A549 (cell line): ENCODE results near the gene UBTD2. TPM values are rescaled to one million over a fixed set of nuclear protein-coding genes. Genes with fewer than 3 reads are reported as not detected.

Source experiments
- ATAC-seq, 2 experiments: fragments of 200-7000 bp in 1 of 2; fragments of >200 bp in 1 of 2; cut with Nextera tagmentation in 1 of 2; cut with Tn5 transposase in 1 of 2; 3 replicates each; pipeline versions ENCODE4 v1.8.0 to v1.9.1; 2018 to 2020; ENCODE audit warnings: mild to moderate bottlenecking in 1 of 2, moderate library complexity in 1 of 2
- CTCF ChIA-PET: fragments of 300-600 bp; sonication (Branson Sonifier 250); formaldehyde crosslinking; extraction: SDS; loops from one replicate; lab custom pipeline; 2021; ENCODE audit warnings: antibody characterized with exemption, inconsistent platforms; lab: Yijun Ruan, JAX
- POLR2A ChIA-PET: fragments of 350-600 bp; formaldehyde crosslinking; extraction: SDS; loops from one replicate; lab custom pipeline; 2021; ENCODE audit warnings: antibody characterized with exemption, inconsistent platforms; lab: Yijun Ruan, JAX
- DNase-seq, 2 experiments: peaks; one replicate each; pipeline versions ENCODE4 v3.0.0 to v3.0.0-alpha.2; 2011 to 2016; ENCODE audit warnings: low read depth in 1 of 2, low spot score in 1 of 2
- FAIRE-seq: peaks from 2 replicates; lab custom pipeline; 2011; peaks lifted over from hg19 to GRCh38; lab: Jason Lieb, UNC
- H3K27ac ChIP-seq, 2 experiments: fragments of >200 bp; sonication (Bioruptor Twin); formaldehyde crosslinking; 3 replicates each; pipeline ENCODE4 v1.5.1; 2016 to 2017
- H3K4me1 ChIP-seq: fragments of >200 bp; sonication (Bioruptor Twin); formaldehyde crosslinking; 3 replicates; pipeline ENCODE4 v1.6.1; 2016
- H3K4me2 ChIP-seq: fragments of >200 bp; sonication (Bioruptor Twin); formaldehyde crosslinking; 3 replicates; pipeline ENCODE4 v1.6.1; 2016
- H3K4me3 ChIP-seq: fragments of >200 bp; sonication (Bioruptor Twin); formaldehyde crosslinking; 3 replicates; pipeline ENCODE4 v1.5.1; 2016
- H3K9me3 ChIP-seq: fragments of >200 bp; sonication (Bioruptor Twin); formaldehyde crosslinking; 3 replicates; pipeline ENCODE4 v1.6.1; 2016
- CBX2 ChIP-seq: fragments of 200-600 bp; sonication (generic); IDR thresholded peaks from 2 replicates; pipeline ENCODE4 v1.6.1; 2016; ENCODE audit warnings: low read depth, mild to moderate bottlenecking, borderline replicate concordance
- CTCF ChIP-seq: fragments of >200 bp; sonication (Bioruptor Twin); formaldehyde crosslinking; IDR thresholded peaks from 3 replicates; pipeline ENCODE4 v1.5.1; 2016
- FOSB ChIP-seq: fragments of 250-450 bp; sonication (Bioruptor Pico); IDR thresholded peaks from 2 replicates; pipeline ENCODE4 v1.5.0; 2020; ENCODE audit warnings: mild to moderate bottlenecking, moderate library complexity
- FOSL2 ChIP-seq, 2 experiments: fragments of 450-650 bp in 1 of 2; fragments of >200 bp in 1 of 2; sonication (Bioruptor Twin) in 1 of 2; formaldehyde crosslinking; IDR thresholded peaks; 2 replicates each; pipeline versions ENCODE4 v1.5.0 to v1.6.1; 2016 to 2020; ENCODE audit warnings: mild to moderate bottlenecking in 1 of 2, moderate library complexity in 1 of 2
- GATA3 ChIP-seq: IDR thresholded peaks from 2 replicates; pipeline ENCODE4 v1.6.1; 2012; ENCODE audit warnings: borderline replicate concordance
- HMGXB4 ChIP-seq: fragments of 250-450 bp; sonication (Bioruptor Pico); IDR thresholded peaks from 2 replicates; pipeline ENCODE4 v1.5.0; 2021; ENCODE audit warnings: mild to moderate bottlenecking, moderate library complexity, borderline replicate concordance
- HOXA7 ChIP-seq: fragments of 250-450 bp; sonication (Bioruptor Pico); IDR thresholded peaks from 2 replicates; pipeline ENCODE4 v1.5.0; 2020; ENCODE audit warnings: mild to moderate bottlenecking, moderate library complexity
- HOXB5 ChIP-seq: fragments of 250-450 bp; sonication (Bioruptor Pico); IDR thresholded peaks from 2 replicates; pipeline ENCODE4 v1.5.0; 2020; ENCODE audit warnings: mild to moderate bottlenecking, moderate library complexity
- JUN ChIP-seq, 2 experiments: fragments of >200 bp; sonication (Bioruptor Twin); formaldehyde crosslinking; IDR thresholded peaks; 2 replicates in 1 of 2; 3 replicates in 1 of 2; pipeline ENCODE4 v1.6.1; 2016 to 2017
- JUNB ChIP-seq: fragments of >200 bp; sonication (Bioruptor Twin); formaldehyde crosslinking; IDR thresholded peaks from 2 replicates; pipeline ENCODE4 v1.6.1; 2016
- KDM5A ChIP-seq: fragments of 200-600 bp; sonication (generic); IDR thresholded peaks from 2 replicates; pipeline ENCODE4 v1.6.1; 2016; ENCODE audit warnings: antibody characterized with exemption, mild to moderate bottlenecking
- MYC ChIP-seq: IDR thresholded peaks from 2 replicates; pipeline ENCODE4 v1.6.1; 2012; ENCODE audit warnings: mild to moderate bottlenecking, inconsistent platforms, low read length, improper control_type of control experiment, borderline replicate concordance
- NPAS2 ChIP-seq: fragments of 250-450 bp; sonication (Bioruptor Pico); IDR thresholded peaks from 2 replicates; pipeline ENCODE4 v1.8.0; 2022; ENCODE audit warnings: mild to moderate bottlenecking, moderate library complexity, borderline replicate concordance
- PHF8 ChIP-seq: fragments of 200-600 bp; sonication (generic); IDR thresholded peaks from 2 replicates; pipeline ENCODE4 v1.6.1; 2016; ENCODE audit warnings: low read depth, mild to moderate bottlenecking, antibody characterized with exemption, moderate library complexity, borderline replicate concordance
- POLR2A ChIP-seq: IDR thresholded peaks from 2 replicates; pipeline ENCODE4 v1.6.1; 2012; ENCODE audit warnings: mild to moderate bottlenecking, low read length
- POLR2AphosphoS2 ChIP-seq: conservative IDR thresholded peaks from 2 replicates; pipeline ENCODE4 v1.6.1; 2012; ENCODE audit warnings: low read length, improper control_type of control experiment, inconsistent platforms
- REST ChIP-seq: fragments of 200-600 bp; sonication (generic); IDR thresholded peaks from 2 replicates; pipeline ENCODE4 v1.6.1; 2016; ENCODE audit warnings: antibody characterized with exemption, mild to moderate bottlenecking, moderate library complexity
- TFCP2L1 ChIP-seq: fragments of 250-450 bp; sonication (Bioruptor Pico); IDR thresholded peaks from 2 replicates; pipeline ENCODE4 v1.5.0; 2021; ENCODE audit warnings: mild to moderate bottlenecking
- TP53 ChIP-seq: fragments of 250-450 bp; sonication (Bioruptor Pico); IDR thresholded peaks from 2 replicates; pipeline ENCODE4 v1.5.0; 2021; ENCODE audit warnings: mild to moderate bottlenecking, moderate library complexity
- ZFP36 ChIP-seq: fragments of 450-650 bp; IDR thresholded peaks from 2 replicates; pipeline ENCODE4 v1.6.1; 2014; ENCODE audit warnings: borderline replicate concordance; ENCODE audit not compliant: partially characterized antibody
- ZNF302 ChIP-seq: fragments of 250-450 bp; sonication (Bioruptor Pico); IDR thresholded peaks from 2 replicates; pipeline ENCODE4 v1.9.0; 2021; ENCODE audit warnings: inconsistent platforms, mild to moderate bottlenecking, moderate library complexity
- WGBS: methylation state at CpG from one replicate; pipeline ENCODE4 v1.1.6; 2017; ENCODE audit errors: missing lambda C conversion rate; 5-methylcytosine and 5-hydroxymethylcytosine counted together
- polyA plus RNA-seq, 4 experiments: library from polyadenylated mRNA; depleted of rRNA in 3 of 4; stranded (reverse); fragments of >200 nt; fragmentation: RNase III in 1 of 4; extraction: RNeasy Plus Mini Kit Qiagen cat#74134 plus additional on column Dnase treatment in 1 of 4; gene quantifications; 2 replicates in 3 of 4; 3 replicates in 1 of 4; pipeline ENCODE4 v1.2.3, GENCODE V29; 2011 to 2017

UBTD2 gene
- polyA plus RNA-seq, 2 of the 4 experiments (the other 2 are of a cell fraction): 16.4 to 20.9 TPM

GRCh38 chr5:172313915-172314314 is 30.4 kb upstream of the UBTD2 start:
- no peak overlapping the region for H3K4me3 ChIP-seq
- 97% methylated on average over 4 of the region's 4 CpGs for WGBS
- no peak for FAIRE-seq
- no peak for ATAC-seq
- POLR2A ChIA-PET: no interaction called here
- no peak for TF ChIP-seq GATA3
- TF ChIP-seq ZNF302 (CRISPR knock-in tag): no peak
- no peak for TF ChIP-seq KDM5A
- TF ChIP-seq JUNB: no peak
- TF ChIP-seq FOSL2 (IDR thresholded peaks at IDR 0.05): no peak
- no peak for TF ChIP-seq FOSL2 (CRISPR knock-in tag; IDR thresholded peaks at IDR 0.05)
- TF ChIP-seq POLR2A: no peak
- no peak for TF ChIP-seq CBX2
- no peak for TF ChIP-seq TP53 (CRISPR knock-in tag)
- TF ChIP-seq HMGXB4 (CRISPR knock-in tag): no peak
- no peak for TF ChIP-seq FOSB (CRISPR knock-in tag)
- no peak for TF ChIP-seq HOXA7 (CRISPR knock-in tag)
- H3K9me3 ChIP-seq: no peaks in the 10 kb centered on the region
- H3K4me1 ChIP-seq: peaks cover 13% of the 10 kb centered on the region; the same call in 2 of the 3 replicates
- DNase-seq: no peak
- CTCF ChIA-PET: interaction anchor here (0.6 to 1.4 kb wide), 4 partner anchors 20 to 138 kb away, joined by 3 to 4 read pairs (median 3); no protein-coding TSS in a partner anchor
- H3K27ac ChIP-seq: no peak overlapping the region
- H3K4me2 ChIP-seq: no peak overlapping the region

GRCh38 chr5:172312286-172312685 is 28.7 kb upstream of the UBTD2 start:
- no peaks in the 10 kb centered on the region for H3K9me3 ChIP-seq
- ATAC-seq (no peak), DNase-seq (no peak), FAIRE-seq (no peak)
- no peak overlapping the region for H3K27ac ChIP-seq
- no peak for TF ChIP-seq TP53 (CRISPR knock-in tag)
- no peak for TF ChIP-seq PHF8
- no peak for TF ChIP-seq TFCP2L1
- no peak for TF ChIP-seq REST
- TF ChIP-seq HOXB5 (CRISPR knock-in tag): no peak
- H3K4me2 ChIP-seq: no peak overlapping the region
- ChIA-PET POLR2A (no interaction called here), CTCF (no interaction called here)
- WGBS: 26% methylated on average over 1 of the region's 1 CpG
- H3K4me3 ChIP-seq: no peak overlapping the region
- peaks cover 13% of the 10 kb centered on the region; the same call in 2 of the 3 replicates for H3K4me1 ChIP-seq

GRCh38 chr5:172311605-172312004 is 28.0 kb upstream of the UBTD2 start:
- CTCF ChIA-PET: interaction anchor here (0.9 kb wide), 1 partner anchor 49 kb away, joined by 3 read pairs; no protein-coding TSS in a partner anchor
- FAIRE-seq (no peak), ATAC-seq (no peak)

More at GRCh38 chr5:172311605-172312004, 28.0 kb upstream of the UBTD2 start:
- WGBS: 84% methylated on average over 4 of the region's 4 CpGs
- POLR2A ChIA-PET: no interaction called here
- Histone ChIP-seq H3K4me1 (peaks cover 13% of the 10 kb centered on the region; the same call in 2 of the 3 replicates), H3K4me2 (no peak overlapping the region), H3K9me3 (no peaks in the 10 kb centered on the region), H3K27ac (no peak overlapping the region), H3K4me3 (no peak overlapping the region)
- TF ChIP-seq MYC (no peak), JUN (IDR thresholded peaks at IDR 0.05) (no peak), ZFP36 (no peak), HOXB5 (CRISPR knock-in tag) (no peak), TFCP2L1 (no peak), POLR2AphosphoS2 (no peak), NPAS2 (CRISPR knock-in tag) (no peak), CTCF (no peak)
- no peak for DNase-seq
